Naive thymus-derived CD4-positive, alpha-beta T cell (primary cell): ENCODE measurements around the gene CHRNB2. TPM values are rescaled to one million over a fixed set of nuclear protein-coding genes. Genes with fewer than 3 reads are reported as not detected.

Experiments used
- ATAC-seq: fragments of 150-1000 bp; cut with Tn5 transposase; 2 replicates; pipeline ENCODE4 v1.10.0; 2021; ENCODE audit warnings: mild to moderate bottlenecking, moderate library complexity
- CTCF ChIA-PET: fragments of 350-600 bp; sonication (Branson Sonifier 250); formaldehyde crosslinking; loops from one replicate; lab custom pipeline; 2021; ENCODE audit warnings: antibody characterized with exemption; lab: Charles Lee
- POLR2A ChIA-PET: fragments of 350-600 bp; sonication (Branson Sonifier 250); formaldehyde crosslinking; loops from one replicate; lab custom pipeline; 2021; ENCODE audit warnings: antibody characterized with exemption, inconsistent platforms; lab: Charles Lee
- DNase-seq, 9 donors: peaks; one replicate each; pipeline versions ENCODE4 v3.0.0 to v3.0.0-alpha.2; 2020 to 2022; ENCODE audit warnings: mixed read lengths in 1 of 9
- H3K27ac ChIP-seq: one replicate; pipeline ENCODE4 v1.7.0; 2013; ENCODE audit warnings: mild to moderate bottlenecking, low read depth, low read length, moderate library complexity
- H3K27me3 ChIP-seq, 2 donors: one replicate each; pipeline ENCODE4 v1.7.0; 2013; ENCODE audit warnings: low read length in 2 of 2, mild to moderate bottlenecking in 2 of 2, moderate library complexity in 2 of 2; ENCODE audit not compliant: control insufficient read depth in 2 of 2, insufficient read depth in 2 of 2
- H3K36me3 ChIP-seq, 3 experiments: 1 replicate in 2 of 3; 2 replicates in 1 of 3; pipeline ENCODE4 v1.7.0; 2013; ENCODE audit warnings: low read length in 3 of 3, mild to moderate bottlenecking in 3 of 3, moderate library complexity in 1 of 3; ENCODE audit not compliant: insufficient read depth in 3 of 3, control insufficient read depth in 2 of 3
- H3K4me1 ChIP-seq, 2 donors: one replicate each; pipeline ENCODE4 v1.7.0; 2013; ENCODE audit warnings: low read length in 2 of 2, mild to moderate bottlenecking in 2 of 2, moderate library complexity in 1 of 2; ENCODE audit not compliant: control insufficient read depth in 2 of 2, insufficient read depth in 2 of 2
- H3K4me3 ChIP-seq: 2 replicates; pipeline ENCODE4 v1.7.0; 2013; ENCODE audit warnings: mild to moderate bottlenecking, low read length
- H3K9me3 ChIP-seq, 3 experiments: 1 replicate in 2 of 3; 2 replicates in 1 of 3; pipeline ENCODE4 v1.7.0; 2013; ENCODE audit warnings: low read length in 3 of 3; ENCODE audit not compliant: control insufficient read depth in 2 of 3
- H3K27ac Mint-ChIP-seq, 9 donors: one replicate each; pipeline ENCODE4 v1.8.0; 2020 to 2022; ENCODE audit warnings: mixed read lengths in 9 of 9, mild to moderate bottlenecking in 8 of 9, moderate library complexity in 5 of 9, inconsistent platforms in 2 of 9
- H3K27me3 Mint-ChIP-seq, 5 donors: one replicate each; pipeline ENCODE4 v1.8.0; 2021 to 2022; ENCODE audit warnings: mixed read lengths in 5 of 5, mild to moderate bottlenecking in 1 of 5
- H3K36me3 Mint-ChIP-seq, 5 donors: one replicate each; pipeline ENCODE4 v1.8.0; 2020 to 2022; ENCODE audit warnings: mixed read lengths in 5 of 5, mild to moderate bottlenecking in 3 of 5, inconsistent platforms in 1 of 5
- H3K4me1 Mint-ChIP-seq, 7 donors: one replicate each; pipeline ENCODE4 v1.8.0; 2020 to 2022; ENCODE audit warnings: mixed read lengths in 7 of 7, mild to moderate bottlenecking in 3 of 7, inconsistent platforms in 1 of 7
- H3K4me3 Mint-ChIP-seq, 10 donors: one replicate each; pipeline ENCODE4 v1.8.0; 2020 to 2022; ENCODE audit warnings: mild to moderate bottlenecking in 10 of 10, mixed read lengths in 10 of 10, moderate library complexity in 6 of 10, inconsistent platforms in 2 of 10
- H3K9me3 Mint-ChIP-seq, 11 donors: one replicate each; pipeline ENCODE4 v1.8.0; 2020 to 2022; ENCODE audit warnings: mixed read lengths in 11 of 11, mild to moderate bottlenecking in 4 of 11, inconsistent platforms in 1 of 11, moderate library complexity in 1 of 11
- intact Hi-C, 2 donors: fragments of 100-400 bp; cut with micrococcal nuclease; formaldehyde crosslinking; loops; one replicate each; pipeline ENCODE4 v1.15.1; 2023
- polyA plus RNA-seq, 2 donors: library from polyadenylated mRNA; unstranded; fragments of 300-500 nt; fragmentation: Illumina TruSeq; gene quantifications; one replicate each; pipeline ENCODE4 v1.2.3, GENCODE V29; 2021
- total RNA-seq, 6 experiments: library from RNA in 5 of 6; stranded (reverse) in 5 of 6; gene quantifications; 1 replicate in 5 of 6; 2 replicates in 1 of 6; pipeline ENCODE4 v1.2.3 and lab custom pipeline; 2021 to 2026

CHRNB2 gene
- total and polyA plus RNA-seq, 7 experiments from 2014 or later, result not detected

GRCh38 chr1:154568157-154568815 lies 708 bp downstream of the CHRNB2 start:
- peaks cover 0 to 2% (median 0%) of the 10 kb centered on the region in 11 donors for H3K9me3 Mint-ChIP-seq
- no peaks in the 10 kb centered on the region for H3K36me3 ChIP-seq
- H3K27me3 Mint-ChIP-seq, result peaks cover 15 to 47% (median 24%) of the 10 kb centered on the region in 5 donors
- intact Hi-C loops, result no loop called here
- no peak overlapping the region for H3K27ac ChIP-seq
- POLR2A ChIA-PET, result interaction anchor here (1.2 kb wide), 1 partner anchor 9 kb away, joined by 3 read pairs; no protein-coding TSS in a partner anchor
- peak overlapping the region in 3 of 10 donors; percentile 10 to 54 (median 25) for H3K4me3 Mint-ChIP-seq
- ATAC-seq, result peak; percentile 4
- CTCF ChIA-PET, result interaction anchor here (0.5 kb wide), 1 partner anchor 101 kb away, joined by 3 read pairs; no protein-coding TSS in a partner anchor
- no peak for DNase-seq
- peaks cover 0 to 9% (median 5%) of the 10 kb centered on the region in 7 donors for H3K4me1 Mint-ChIP-seq
- H3K27ac Mint-ChIP-seq, result peak overlapping the region in 1 of 9 donors; percentile 65
- no peaks in the 10 kb centered on the region for H3K9me3 ChIP-seq
- H3K27me3 ChIP-seq, result peaks cover 0 to 14% of the 10 kb centered on the region in 2 donors
- H3K4me1 ChIP-seq, result peaks cover 3 to 9% of the 10 kb centered on the region in 2 donors
- H3K4me3 ChIP-seq, result no peak overlapping the region
- no peaks in the 10 kb centered on the region for H3K36me3 Mint-ChIP-seq

GRCh38 chr1:154571244-154571963 lies 3.8 kb downstream of the CHRNB2 start:
- H3K36me3 ChIP-seq, result no peaks in the 10 kb centered on the region
- Mint-ChIP-seq H3K27ac (peak overlapping the region in 1 of 9 donors; percentile 36), H3K36me3 (no peaks in the 10 kb centered on the region), H3K4me3 (no peak overlapping the region), H3K9me3 (peaks cover 0 to 2% (median 0%) of the 10 kb centered on the region in 11 donors), H3K27me3 (peaks cover 15 to 30% (median 22%) of the 10 kb centered on the region in 5 donors), H3K4me1 (peaks cover 0 to 14% (median 7%) of the 10 kb centered on the region in 7 donors)
- intact Hi-C loops, result no loop called here
- CTCF ChIA-PET, result no interaction called here
- H3K27ac ChIP-seq, result no peak overlapping the region
- H3K4me3 ChIP-seq, result no peak overlapping the region
- ATAC-seq (no peak), DNase-seq (no peak)
- H3K27me3 ChIP-seq, result peaks cover 0 to 14% of the 10 kb centered on the region in 2 donors
- POLR2A ChIA-PET, result no interaction called here
- peaks cover 3 to 9% of the 10 kb centered on the region in 2 donors for H3K4me1 ChIP-seq
- H3K9me3 ChIP-seq, result no peaks in the 10 kb centered on the region

- Histone ChIP-seq H3K36me3 (no peaks in the 10 kb centered on the region), H3K27me3 (peaks cover 0 to 14% of the 10 kb centered on the region in 2 donors), H3K9me3 (no peaks in the 10 kb centered on the region), H3K27ac (no peak overlapping the region), H3K4me1 (peaks cover 3 to 9% of the 10 kb centered on the region in 2 donors), H3K4me3 (no peak overlapping the region)
- H3K27me3 Mint-ChIP-seq, result peaks cover 13 to 25% (median 17%) of the 10 kb centered on the region in 5 donors
- CTCF ChIA-PET, result interaction anchor here (1.6 kb wide), 1 partner anchor 34 kb away, joined by 5 read pairs; no protein-coding TSS in a partner anchor
- no peak overlapping the region for H3K27ac Mint-ChIP-seq
- H3K4me3 Mint-ChIP-seq, result no peak overlapping the region
- H3K4me1 Mint-ChIP-seq, result peaks cover 0 to 14% (median 7%) of the 10 kb centered on the region in 7 donors
- peaks cover 0 to 2% (median 0%) of the 10 kb centered on the region in 11 donors for H3K9me3 Mint-ChIP-seq
- H3K36me3 Mint-ChIP-seq, result no peaks in the 10 kb centered on the region
- DNase-seq (no peak), ATAC-seq (no peak)
- intact Hi-C loops, result no loop called here
- POLR2A ChIA-PET, result no interaction called here
These were observed 4.3 kb downstream of the CHRNB2 start for GRCh38 chr1:154571964-154572288.

GRCh38 chr1:154572468-154573167 lies 5.0 kb downstream of the CHRNB2 start:
- ChIA-PET CTCF (interaction anchor here (1.6 kb wide), 1 partner anchor 33 kb away, joined by 5 read pairs; no protein-coding TSS in a partner anchor), POLR2A (no interaction called here)
- intact Hi-C loops, result no loop called here
- Mint-ChIP-seq H3K4me1 (peaks cover 0 to 11% (median 4%) of the 10 kb centered on the region in 7 donors), H3K9me3 (peaks cover 0 to 1% (median 0%) of the 10 kb centered on the region in 11 donors), H3K4me3 (no peak overlapping the region), H3K36me3 (no peaks in the 10 kb centered on the region), H3K27ac (no peak overlapping the region), H3K27me3 (peaks cover 7 to 18% (median 11%) of the 10 kb centered on the region in 5 donors)
- no peak for ATAC-seq
- peaks cover 0 to 8% of the 10 kb centered on the region in 2 donors for H3K27me3 ChIP-seq
- H3K9me3 ChIP-seq, result no peaks in the 10 kb centered on the region
- no peak for DNase-seq
- H3K27ac ChIP-seq, result no peak overlapping the region
- no peaks in the 10 kb centered on the region for H3K36me3 ChIP-seq
- H3K4me3 ChIP-seq, result no peak overlapping the region
- peaks cover under 1 to 8% of the 10 kb centered on the region in 2 donors for H3K4me1 ChIP-seq

- H3K4me3 ChIP-seq, result no peak overlapping the region
- H3K27ac Mint-ChIP-seq, result peak overlapping the region in 1 of 9 donors; percentile 78
- H3K27me3 Mint-ChIP-seq, result peaks cover 2 to 13% (median 8%) of the 10 kb centered on the region in 5 donors
- POLR2A ChIA-PET, result interaction anchor here (1.6 kb wide), 1 partner anchor 34 kb away, joined by 4 read pairs; no protein-coding TSS in a partner anchor
- ATAC-seq, result no peak
- H3K9me3 Mint-ChIP-seq, result peaks cover 0 to 1% (median 0%) of the 10 kb centered on the region in 11 donors
- H3K9me3 ChIP-seq, result no peaks in the 10 kb centered on the region
- H3K27me3 ChIP-seq, result peaks cover 0 to 4% of the 10 kb centered on the region in 2 donors
- CTCF ChIA-PET, result interaction anchor here (1.6 kb wide), 1 partner anchor 32 kb away, joined by 5 read pairs; no protein-coding TSS in a partner anchor
- no peaks in the 10 kb centered on the region for H3K36me3 Mint-ChIP-seq
- H3K4me1 Mint-ChIP-seq, result peaks cover 0 to 11% (median under 1%) of the 10 kb centered on the region in 7 donors
- H3K4me3 Mint-ChIP-seq, result peak overlapping the region in 2 of 10 donors; percentile 7 to 41
- peaks cover 0 to 3% of the 10 kb centered on the region in 2 donors for H3K4me1 ChIP-seq
- H3K27ac ChIP-seq, result no peak overlapping the region
- intact Hi-C loops, result no loop called here
- no peak for DNase-seq
- H3K36me3 ChIP-seq, result peaks cover 0 to 3% (median 0%) of the 10 kb centered on the region in 3 experiments
These were observed 5.6 kb downstream of the CHRNB2 start for GRCh38 chr1:154573168-154573510.

- POLR2A ChIA-PET, result interaction anchor here (0.6 to 1.6 kb wide), 2 partner anchors 32 to 168 kb away, joined by 4 read pairs; no protein-coding TSS in a partner anchor
- CTCF ChIA-PET, result interaction anchor here (1.1 kb wide), 1 partner anchor 15 kb away, joined by 3 read pairs; no protein-coding TSS in a partner anchor
- Mint-ChIP-seq H3K9me3 (peaks cover 0 to 1% (median 0%) of the 10 kb centered on the region in 11 donors), H3K27me3 (peaks cover 0 to 9% (median 4%) of the 10 kb centered on the region in 5 donors), H3K36me3 (peaks cover 0 to 12% (median 0%) of the 10 kb centered on the region in 5 donors), H3K4me3 (no peak overlapping the region), H3K4me1 (peaks cover 0 to 16% (median 0%) of the 10 kb centered on the region in 7 donors), H3K27ac (peak overlapping the region in 2 of 9 donors; percentile 16 to 54)
- Histone ChIP-seq H3K36me3 (peaks cover 0 to 19% (median 0%) of the 10 kb centered on the region in 3 experiments), H3K27me3 (no peaks in the 10 kb centered on the region), H3K9me3 (no peaks in the 10 kb centered on the region), H3K4me3 (no peak overlapping the region), H3K27ac (no peak overlapping the region), H3K4me1 (no peaks in the 10 kb centered on the region)
- no peak for DNase-seq
- intact Hi-C loops, result no loop called here
- ATAC-seq, result no peak
These were observed 7.1 kb downstream of the CHRNB2 start for GRCh38 chr1:154574716-154575115.
